GM21717 (cell line): ENCODE measurements around the gene ANXA1.

ENCODE experiments used
- ATAC-seq: cut with Tn5 transposase; IDR thresholded peaks from one replicate; pipeline ENCODE4 v1.9.1; 2021; ENCODE audit warnings: mild to moderate bottlenecking, moderate library complexity; ENCODE audit not compliant: unreplicated experiment

Gene ANXA1

GRCh38 chr9:73137914-73138313 lies 13.8 kb upstream of the ANXA1 start:
- no peak for ATAC-seq

GRCh38 chr9:73138516-73138915 lies 13.1 kb upstream of the ANXA1 start:
- no peak for ATAC-seq

- no peak for ATAC-seq
These were observed 10.4 kb upstream of the ANXA1 start for GRCh38 chr9:73141282-73141681.

- no peak for ATAC-seq
These were observed 7.8 kb upstream of the ANXA1 start for GRCh38 chr9:73143711-73144328.

- ATAC-seq: no peak
These were observed 5.4 kb upstream of the ANXA1 start for GRCh38 chr9:73146111-73146815.

DNA sequence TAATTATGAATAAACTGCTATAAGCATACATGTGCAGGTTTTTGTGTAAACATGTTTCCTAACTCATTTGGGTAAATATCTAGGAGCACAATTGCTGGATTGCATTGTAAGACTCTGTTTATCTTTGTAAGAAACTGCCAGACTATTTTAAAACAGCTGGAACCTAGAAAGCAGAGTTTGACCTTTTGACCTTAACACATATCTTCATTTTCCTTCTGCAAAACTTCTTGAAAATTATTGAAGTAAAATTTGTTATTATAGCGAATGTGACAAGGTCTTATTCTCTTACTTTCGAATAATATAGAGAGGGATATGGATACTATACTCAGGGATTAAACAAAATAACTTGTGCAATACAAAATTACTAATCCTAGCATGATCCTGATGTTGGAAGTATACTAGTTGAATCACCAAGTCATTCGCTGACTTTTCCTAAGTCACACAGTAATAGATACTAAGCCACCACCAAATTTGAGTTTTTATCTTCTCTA lies 3.2 kb upstream of the ANXA1 start:
- no peak for ATAC-seq

DNA sequence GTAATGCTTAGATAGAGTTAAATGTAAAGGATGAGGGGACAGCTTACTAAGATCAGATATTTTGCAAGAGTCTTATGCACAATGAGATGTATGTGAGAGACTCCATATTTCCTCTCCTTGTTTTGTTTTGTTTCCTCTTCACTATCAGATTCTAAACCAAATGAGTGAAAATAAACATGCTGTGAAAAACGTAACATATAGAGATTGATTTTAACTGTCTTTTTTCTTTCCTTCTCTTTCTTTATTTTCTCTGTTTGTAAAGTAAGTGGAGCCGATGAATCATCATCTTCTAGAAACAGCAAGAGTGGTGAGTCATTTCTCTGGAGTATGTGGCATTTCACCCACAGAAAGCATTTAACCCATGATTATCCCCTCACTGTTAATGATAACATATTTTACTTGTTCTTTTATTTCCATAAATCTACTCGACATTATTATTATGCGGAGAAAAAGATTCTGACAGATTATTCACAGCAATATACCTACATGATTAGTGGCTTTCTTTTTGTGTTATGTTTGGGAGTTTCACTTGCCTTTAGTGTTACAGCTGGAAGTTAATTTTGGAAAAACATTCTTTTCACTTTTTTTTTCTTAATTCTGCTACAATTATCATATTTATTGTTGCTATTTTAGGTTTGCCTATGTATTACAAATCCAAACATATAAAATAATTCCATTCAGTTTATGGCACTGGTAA lies 2.1 kb upstream of the ANXA1 start:
- peak; percentile 70 for ATAC-seq

DNA sequence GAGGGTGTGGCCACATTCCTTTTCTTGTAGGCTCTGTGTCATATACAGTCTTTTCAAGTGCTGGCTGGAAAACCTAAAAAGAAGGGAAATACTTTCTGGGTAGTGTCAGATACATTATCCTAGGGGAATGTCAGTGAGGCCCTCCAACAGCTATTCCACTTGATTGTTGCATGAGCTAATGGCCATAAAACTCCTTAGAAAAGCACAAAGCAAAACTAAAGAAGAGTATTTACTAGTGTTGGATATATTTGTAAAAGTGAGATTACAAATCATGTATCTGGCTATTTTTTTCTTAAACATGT lies 829 bp downstream of the ANXA1 start:
- no peak for ATAC-seq

- peak; percentile 70 for ATAC-seq
These were observed 1.3 kb downstream of the ANXA1 start for GRCh38 chr9:73152953-73153352.

DNA sequence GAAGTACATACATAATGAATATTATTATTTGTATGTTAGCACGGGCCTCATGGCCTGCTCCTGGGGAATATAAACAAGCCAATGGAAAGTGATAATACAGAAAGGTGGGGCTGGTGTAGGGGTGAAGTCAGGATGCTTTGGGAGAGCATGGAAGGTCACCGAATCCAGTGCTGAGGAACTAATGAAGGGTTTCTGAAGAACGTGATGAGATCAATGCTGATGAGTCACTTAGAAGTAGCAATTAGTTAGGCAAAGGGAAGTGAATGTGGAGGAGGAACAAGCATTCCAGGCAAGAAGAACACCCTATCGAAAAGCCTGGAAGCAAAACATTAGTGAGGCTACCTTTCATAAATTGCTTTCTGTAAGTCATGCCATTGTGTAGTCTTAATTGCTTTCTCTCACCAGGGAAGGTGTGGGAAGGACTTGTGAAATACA lies 2.1 kb downstream of the ANXA1 start:
- ATAC-seq: no peak

DNA sequence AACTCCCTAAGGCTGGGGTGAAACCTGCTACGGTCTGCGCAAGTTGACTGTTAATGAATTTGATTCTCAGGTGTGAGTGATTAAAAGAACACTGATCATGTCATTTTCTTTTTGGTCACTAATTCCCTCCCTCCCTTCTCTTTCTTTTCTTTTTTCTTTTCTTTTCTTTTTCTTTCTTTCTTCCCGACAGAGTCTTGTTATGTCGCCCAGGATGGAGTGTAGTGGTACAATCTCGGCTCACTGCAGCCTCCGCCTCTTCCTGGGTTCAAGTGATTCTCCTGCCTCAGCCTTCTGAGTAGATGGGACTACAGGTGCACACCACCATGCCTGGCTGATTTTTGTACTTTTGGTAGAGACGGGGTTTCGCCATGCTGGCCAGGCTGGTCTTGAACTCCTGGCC lies 2.6 kb downstream of the ANXA1 start:
- no peak for ATAC-seq

DNA sequence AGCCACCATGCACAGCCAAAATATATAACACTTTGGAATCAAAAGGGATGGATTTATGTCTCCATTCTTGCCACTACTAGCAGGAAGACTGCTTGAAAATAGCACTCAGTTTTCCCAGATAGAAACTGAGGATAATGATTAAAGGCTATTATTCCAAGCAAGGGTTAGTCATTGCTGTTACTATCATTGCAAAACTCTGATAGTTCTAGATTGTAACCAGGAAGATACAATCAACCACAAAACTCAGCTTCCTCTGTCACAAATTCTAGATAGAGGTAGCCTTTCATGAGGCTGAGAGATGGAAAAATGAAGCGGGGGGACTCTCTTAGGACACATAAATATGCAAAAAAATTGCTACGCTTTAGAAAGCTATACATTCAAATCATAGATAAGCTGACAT lies 3.1 kb downstream of the ANXA1 start:
- no peak for ATAC-seq

DNA sequence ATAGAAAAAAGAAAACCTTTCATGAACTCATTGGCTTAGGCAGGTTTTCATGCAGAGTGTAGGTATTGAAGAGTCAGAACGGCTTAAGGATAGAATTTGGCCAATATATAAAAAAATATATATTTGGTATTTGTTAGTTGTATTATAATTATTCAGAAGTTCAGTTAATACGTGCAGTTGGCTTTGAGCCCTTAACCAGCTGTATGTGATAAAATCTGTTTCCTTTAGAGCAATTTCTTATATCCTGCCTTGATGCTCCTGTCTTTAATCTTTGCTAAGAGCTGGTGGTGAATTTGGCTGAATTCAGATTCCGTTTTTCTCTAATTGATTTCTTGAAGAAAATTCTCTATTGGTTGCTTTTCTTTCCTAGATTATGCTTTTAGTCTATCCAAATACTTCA lies 3.7 kb downstream of the ANXA1 start:
- no peak for ATAC-seq

- ATAC-seq: no peak
These were observed 4.6 kb downstream of the ANXA1 start for GRCh38 chr9:73155968-73156864.

DNA sequence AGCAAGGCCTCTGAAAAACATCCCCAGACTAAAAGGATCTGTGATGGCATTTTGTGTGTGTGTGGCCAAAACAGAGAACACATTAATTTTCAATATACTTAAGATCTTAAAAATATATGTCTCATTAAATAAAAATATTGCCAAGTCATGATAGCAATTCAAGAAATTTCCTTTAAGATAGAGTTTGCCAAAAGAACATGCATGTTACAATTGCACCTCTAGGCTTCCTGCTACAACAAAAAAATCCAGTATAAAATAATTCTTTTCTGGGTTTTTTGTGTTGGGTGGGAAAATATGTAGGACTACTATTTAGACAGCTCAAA lies 5.2 kb downstream of the ANXA1 start:
- no peak for ATAC-seq

DNA sequence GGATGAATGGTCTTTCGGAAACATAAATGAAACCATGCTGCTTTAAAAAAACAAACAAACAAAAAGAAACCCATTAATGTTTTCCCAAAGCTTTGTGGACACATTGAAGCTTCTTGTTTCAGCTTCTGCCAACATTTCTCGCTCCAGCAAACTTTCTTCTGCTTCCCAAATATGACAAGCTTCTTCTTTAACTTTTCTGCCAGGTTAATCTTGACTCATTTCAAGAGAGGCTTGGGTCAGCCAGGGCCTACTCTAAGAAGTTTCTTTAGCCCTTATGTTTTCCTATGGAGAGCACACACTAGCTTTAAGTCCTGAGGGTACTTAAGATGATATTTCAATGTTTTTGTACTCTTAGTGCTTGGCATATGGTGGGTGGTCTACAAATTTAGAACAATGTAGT lies 6.1 kb downstream of the ANXA1 start:
- no peak for ATAC-seq

DNA sequence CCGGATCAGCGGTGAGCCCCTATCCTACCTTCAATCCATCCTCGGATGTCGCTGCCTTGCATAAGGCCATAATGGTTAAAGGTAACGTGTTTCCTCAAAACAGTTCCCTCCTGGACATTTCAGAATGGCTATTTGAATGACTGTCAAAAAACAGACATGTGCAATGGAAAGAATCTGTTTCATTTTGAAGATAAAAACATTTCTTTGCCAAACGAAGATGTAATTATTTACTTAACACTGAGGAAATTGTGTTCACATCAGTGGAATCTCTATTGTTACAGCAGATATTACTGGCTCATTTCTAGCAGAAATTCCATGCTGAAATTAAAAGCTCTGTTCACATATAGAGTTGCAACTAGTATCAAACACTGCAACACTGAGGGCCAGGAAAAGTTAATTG lies 7.1 kb downstream of the ANXA1 start:
- ATAC-seq: no peak

- no peak for ATAC-seq
These were observed 9.2 kb downstream of the ANXA1 start for GRCh38 chr9:73160868-73161267.

DNA sequence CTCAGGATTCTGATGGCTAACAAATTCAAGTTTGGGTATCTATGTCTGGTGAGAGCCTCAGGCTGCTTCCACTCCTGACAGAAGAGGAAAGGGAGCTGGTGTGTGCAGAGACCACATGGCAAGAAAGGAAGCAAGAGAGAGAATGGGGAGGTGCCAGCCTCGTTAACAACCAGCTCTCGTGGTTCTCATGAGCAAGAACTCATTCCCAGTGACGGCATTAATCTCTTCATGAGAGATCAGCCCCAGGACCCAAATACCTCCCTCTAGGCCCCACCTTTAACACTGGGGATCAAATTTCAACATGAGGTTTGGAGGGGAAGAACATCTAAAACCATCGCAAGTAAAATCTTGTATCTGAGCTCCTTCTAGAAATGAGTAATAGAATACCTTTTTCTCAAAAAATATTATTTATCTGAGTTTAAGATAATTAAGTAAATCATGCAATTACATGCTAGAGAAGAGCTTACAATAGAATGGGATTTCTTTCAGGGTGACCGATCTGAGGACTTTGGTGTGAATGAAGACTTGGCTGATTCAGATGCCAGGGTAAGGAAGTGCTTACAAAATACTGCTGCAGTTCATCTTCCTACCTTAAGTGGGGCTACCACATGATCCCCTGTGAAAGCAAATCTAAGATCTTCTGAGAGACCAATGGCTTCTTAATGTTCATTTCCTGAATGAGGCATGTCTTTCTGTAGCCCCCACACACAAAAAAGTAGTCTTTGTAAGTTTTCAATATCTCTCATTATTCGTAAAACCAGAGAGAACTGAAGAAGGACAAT lies 11.5 kb downstream of the ANXA1 start:
- no peak for ATAC-seq

DNA sequence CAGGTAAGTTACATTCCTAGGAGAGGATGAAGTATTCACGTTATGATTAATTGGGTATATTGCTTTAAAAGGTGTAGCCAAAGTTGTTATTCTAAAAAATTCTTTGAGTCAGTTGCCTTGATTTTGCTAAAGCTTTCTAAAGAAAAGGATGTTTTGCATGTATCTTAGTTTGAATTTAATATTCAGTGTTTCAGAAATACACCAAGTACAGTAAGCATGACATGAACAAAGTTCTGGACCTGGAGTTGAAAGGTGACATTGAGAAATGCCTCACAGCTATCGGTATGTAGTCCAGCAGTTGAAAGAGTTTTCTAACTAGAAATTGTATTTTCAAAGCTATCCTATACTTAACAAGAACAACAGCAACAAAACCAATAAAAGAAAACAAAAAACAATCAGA lies 14.2 kb downstream of the ANXA1 start:
- no peak for ATAC-seq

GRCh38 chr9:73166468-73166867 lies 14.8 kb downstream of the ANXA1 start:
- ATAC-seq: no peak
